ENCODE results near the gene HLA-DRB1.

Gene HLA-DRB1

DNA sequence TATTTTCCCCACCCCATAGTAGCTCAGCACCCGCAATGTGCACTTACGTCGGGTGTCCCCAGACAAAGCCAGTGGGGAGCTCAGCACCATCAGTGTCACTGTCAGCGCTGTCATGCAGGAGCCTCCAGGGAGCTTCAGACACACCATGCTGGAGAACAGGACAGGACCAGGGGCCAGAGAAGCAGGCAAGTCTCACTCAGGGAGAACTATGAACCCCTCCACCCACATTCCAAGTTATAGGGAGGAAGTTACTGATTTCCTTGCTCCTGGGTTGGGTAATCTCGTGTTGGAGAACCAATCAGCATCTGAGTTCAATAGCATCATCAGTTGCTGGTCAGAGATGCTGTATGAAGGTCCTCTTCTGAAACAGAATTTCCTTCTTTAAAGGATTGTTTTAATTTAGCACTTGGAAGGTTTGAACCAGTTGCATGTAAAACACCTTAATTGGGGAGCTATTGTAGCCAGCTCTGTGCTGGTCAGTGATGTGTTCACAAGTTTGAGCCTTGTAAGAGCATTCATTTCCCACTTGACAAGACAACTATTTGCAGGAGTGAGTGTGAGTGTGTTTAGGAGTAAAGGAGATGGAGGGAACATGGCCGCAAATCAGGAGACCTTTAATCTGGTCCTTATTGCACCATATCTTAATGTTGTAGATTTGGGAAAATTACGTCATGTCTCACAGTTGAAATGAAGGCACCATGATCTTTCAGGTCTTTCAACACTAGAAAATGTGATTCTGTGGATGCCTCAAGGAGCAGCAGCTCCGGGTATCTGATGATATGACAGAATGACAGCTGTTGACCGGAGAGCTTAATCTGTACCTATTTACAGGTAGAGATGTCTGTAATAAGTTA is at the start of gene HLA-DRB1:
HLA-DRB1 (minus strand) TSS at position 253 of the 854 bp plus-strand sequence; CDS start at position 147, 106 bp downstream.
- TF ChIP-seq, protein P1, sequence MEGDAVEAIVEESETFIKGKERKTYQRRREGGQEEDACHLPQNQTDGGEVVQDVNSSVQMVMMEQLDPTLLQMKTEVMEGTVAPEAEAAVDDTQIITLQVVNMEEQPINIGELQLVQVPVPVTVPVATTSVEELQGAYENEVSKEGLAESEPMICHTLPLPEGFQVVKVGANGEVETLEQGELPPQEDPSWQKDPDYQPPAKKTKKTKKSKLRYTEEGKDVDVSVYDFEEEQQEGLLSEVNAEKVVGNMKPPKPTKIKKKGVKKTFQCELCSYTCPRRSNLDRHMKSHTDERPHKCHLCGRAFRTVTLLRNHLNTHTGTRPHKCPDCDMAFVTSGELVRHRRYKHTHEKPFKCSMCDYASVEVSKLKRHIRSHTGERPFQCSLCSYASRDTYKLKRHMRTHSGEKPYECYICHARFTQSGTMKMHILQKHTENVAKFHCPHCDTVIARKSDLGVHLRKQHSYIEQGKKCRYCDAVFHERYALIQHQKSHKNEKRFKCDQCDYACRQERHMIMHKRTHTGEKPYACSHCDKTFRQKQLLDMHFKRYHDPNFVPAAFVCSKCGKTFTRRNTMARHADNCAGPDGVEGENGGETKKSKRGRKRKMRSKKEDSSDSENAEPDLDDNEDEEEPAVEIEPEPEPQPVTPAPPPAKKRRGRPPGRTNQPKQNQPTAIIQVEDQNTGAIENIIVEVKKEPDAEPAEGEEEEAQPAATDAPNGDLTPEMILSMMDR (conservative IDR thresholded peaks at IDR 0.05; ENCODE audit: low read depth, low read length), result no peak
- H3K27me3 ChIP-seq (ENCODE audit: insufficient read depth, low read depth), result no peaks in the 10 kb centered on the region
- no peaks in the 10 kb centered on the region for H3K36me3 ChIP-seq (ENCODE audit: insufficient read depth)
- no peak within 1 kb of the TSS for H3K9ac ChIP-seq
- H4K20me1 ChIP-seq (ENCODE audit: insufficient read depth), result no peaks in the 10 kb centered on the region
- H3K27ac ChIP-seq, result no peak within 1 kb of the TSS
- H3K79me2 ChIP-seq (ENCODE audit: insufficient read depth, low read depth), result no peaks in the 10 kb centered on the region
- H3K4me2 ChIP-seq, result no peak within 1 kb of the TSS
- H2AFZ ChIP-seq (ENCODE audit: low read depth), result no peak within 1 kb of the TSS
- H3K4me3 ChIP-seq (IDR thresholded peaks at IDR 0.05; ENCODE audit: insufficient read depth, low read depth, low read length), result no peak within 1 kb of the TSS
- H3K4me1 ChIP-seq (ENCODE audit: low read depth, poor library complexity, severe bottlenecking), result no peaks in the 10 kb centered on the region

DNA sequence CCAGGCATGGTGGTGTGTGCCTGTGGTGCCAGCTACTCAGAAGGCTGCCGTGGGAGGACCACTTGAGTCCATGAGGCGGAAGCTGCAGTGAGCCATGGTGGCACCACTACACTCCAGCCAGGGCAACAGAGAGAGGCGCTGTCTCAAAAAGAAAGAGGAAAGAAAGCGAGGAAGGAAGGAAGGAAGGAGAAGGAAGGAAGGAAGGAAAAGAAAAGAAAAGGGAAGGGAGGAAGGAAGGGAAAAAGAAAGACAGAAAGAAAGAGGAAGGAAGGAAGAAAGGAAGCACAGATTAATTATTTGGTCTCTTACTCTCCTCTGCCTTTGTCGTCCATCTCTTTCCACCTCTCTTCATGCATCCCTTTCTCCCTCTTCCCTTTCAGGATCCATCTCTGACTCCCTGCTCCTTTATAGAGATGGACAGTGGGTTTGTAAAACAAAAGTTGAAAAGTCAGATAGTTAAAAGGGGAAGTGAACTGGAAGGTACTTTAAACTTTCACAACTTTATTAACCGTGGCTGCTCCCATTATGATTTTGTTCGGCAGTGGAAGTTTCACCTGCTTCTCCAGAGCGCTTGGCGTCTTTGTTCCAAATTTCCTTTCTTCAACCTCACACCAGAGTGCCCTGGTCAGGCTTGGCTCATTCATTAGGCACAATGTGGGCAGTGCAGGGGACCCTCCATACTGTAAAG is 49.0 kb upstream of the HLA-DRB1 start:
- Histone ChIP-seq H3K27ac (no peak overlapping the region), H3K27me3 (ENCODE audit: insufficient read depth, low read depth) (no peaks in the 10 kb centered on the region), H3K9ac (no peak overlapping the region)

DNA sequence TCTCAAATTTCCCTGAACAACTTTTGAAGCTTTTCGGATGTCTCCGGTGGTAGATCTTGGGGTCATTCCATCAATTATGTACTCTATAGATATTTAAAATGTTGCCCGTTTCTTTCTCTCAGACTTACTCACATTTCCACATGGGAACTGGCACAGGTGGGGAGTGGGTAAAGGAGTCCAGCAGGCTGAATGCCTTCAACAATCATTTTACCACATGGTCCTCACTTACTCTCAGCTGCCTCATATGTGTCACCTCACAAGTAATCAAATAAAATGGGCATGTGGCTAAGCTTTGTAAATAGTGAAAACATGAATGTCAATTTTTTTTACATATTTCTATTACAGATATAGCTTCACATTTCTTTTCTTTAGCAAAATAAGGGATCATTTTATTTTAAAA is 48.2 kb upstream of the HLA-DRB1 start:
- Histone ChIP-seq H2AFZ (ENCODE audit: low read depth) (no peak overlapping the region), H3K4me3 (IDR thresholded peaks at IDR 0.05; ENCODE audit: insufficient read depth, low read depth, low read length) (no peak overlapping the region), H3K27ac (no peak overlapping the region), H3K27me3 (ENCODE audit: insufficient read depth, low read depth) (no peaks in the 10 kb centered on the region), H4K20me1 (ENCODE audit: insufficient read depth) (no peaks in the 10 kb centered on the region), H3K4me2 (no peak overlapping the region), H3K79me2 (ENCODE audit: insufficient read depth, low read depth) (no peaks in the 10 kb centered on the region), H3K4me1 (ENCODE audit: low read depth, poor library complexity, severe bottlenecking) (peaks cover 14% of the 10 kb centered on the region), H3K36me3 (ENCODE audit: insufficient read depth) (no peaks in the 10 kb centered on the region), H3K9ac (no peak overlapping the region)
- TF ChIP-seq, protein P1 (conservative IDR thresholded peaks at IDR 0.05; ENCODE audit: low read depth, low read length), result no peak

More for the DNA sequence above, 49.0 kb upstream of the HLA-DRB1 start:
- H4K20me1 ChIP-seq (ENCODE audit: insufficient read depth), result no peaks in the 10 kb centered on the region
- TF ChIP-seq, protein P1 (conservative IDR thresholded peaks at IDR 0.05; ENCODE audit: low read depth, low read length), result no peak
- H3K36me3 ChIP-seq (ENCODE audit: insufficient read depth), result no peaks in the 10 kb centered on the region
- H3K4me2 ChIP-seq, result no peak overlapping the region
- no peak overlapping the region for H3K4me3 ChIP-seq (IDR thresholded peaks at IDR 0.05; ENCODE audit: insufficient read depth, low read depth, low read length)
- H3K4me1 ChIP-seq (ENCODE audit: low read depth, poor library complexity, severe bottlenecking), result peaks cover 14% of the 10 kb centered on the region
- no peaks in the 10 kb centered on the region for H3K79me2 ChIP-seq (ENCODE audit: insufficient read depth, low read depth)
- no peak overlapping the region for H2AFZ ChIP-seq (ENCODE audit: low read depth)

DNA sequence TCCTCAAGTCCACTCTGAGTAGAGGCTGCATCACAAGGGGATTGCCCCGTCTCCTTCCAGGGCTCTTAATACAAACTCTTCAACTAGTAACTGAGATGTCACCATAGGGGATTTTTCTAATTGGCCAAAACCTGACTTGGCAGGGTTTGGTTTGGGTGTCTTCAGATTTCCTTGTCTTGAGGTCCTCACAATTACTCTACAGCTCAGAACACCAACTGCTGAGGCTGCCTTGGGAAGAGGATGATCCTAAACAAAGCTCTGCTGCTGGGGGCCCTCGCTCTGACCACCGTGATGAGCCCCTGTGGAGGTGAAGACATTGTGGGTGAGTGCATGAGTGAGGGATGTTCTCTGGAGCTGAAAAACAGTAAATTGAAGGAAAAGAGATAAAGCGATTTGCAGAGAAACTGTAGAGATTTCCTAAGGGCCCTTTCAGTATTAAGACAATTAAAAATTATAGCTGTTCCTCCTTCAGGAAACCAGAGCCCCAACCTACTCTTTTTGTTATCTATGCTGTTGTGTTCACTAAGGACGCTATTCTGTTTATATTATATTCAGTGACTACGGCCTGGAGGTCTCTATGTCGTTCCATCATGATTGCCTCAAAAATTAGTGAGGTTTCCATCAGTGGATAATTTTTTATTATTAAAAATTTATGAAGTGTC is 47.7 kb upstream of the HLA-DRB1 start, which contains the start of gene HLA-DQA1:
HLA-DQA1 (plus strand) TSS at position 188 of the 662 bp plus-strand sequence; CDS start at position 241, 53 bp downstream.
- H3K79me2 ChIP-seq (ENCODE audit: insufficient read depth, low read depth), result no peaks in the 10 kb centered on the region

More for the DNA sequence above, 47.7 kb upstream of the HLA-DRB1 start, which contains the start of gene HLA-DQA1:
- H2AFZ ChIP-seq (ENCODE audit: low read depth), result no peak within 1 kb of the TSS
- no peaks in the 10 kb centered on the region for H4K20me1 ChIP-seq (ENCODE audit: insufficient read depth)
- no peaks in the 10 kb centered on the region for H3K27me3 ChIP-seq (ENCODE audit: insufficient read depth, low read depth)
- no peak within 1 kb of the TSS for H3K4me3 ChIP-seq (IDR thresholded peaks at IDR 0.05; ENCODE audit: insufficient read depth, low read depth, low read length)
- TF ChIP-seq, protein P1 (conservative IDR thresholded peaks at IDR 0.05; ENCODE audit: low read depth, low read length), result no peak
- peaks cover 14% of the 10 kb centered on the region for H3K4me1 ChIP-seq (ENCODE audit: low read depth, poor library complexity, severe bottlenecking)
- no peak within 1 kb of the TSS for H3K27ac ChIP-seq
- H3K36me3 ChIP-seq (ENCODE audit: insufficient read depth), result no peaks in the 10 kb centered on the region
- no peak within 1 kb of the TSS for H3K4me2 ChIP-seq
- H3K9ac ChIP-seq, result no peak within 1 kb of the TSS
